Measurements from ENCODE around the gene PAPPA.

Gene PAPPA

GRCh38 chr9:116247791-116248374, 94.3 kb downstream of the PAPPA start:
- no peak overlapping the region for H3K27ac ChIP-seq
- TF ChIP-seq ZFX (IDR thresholded peaks at IDR 0.05), result no peak
- TF ChIP-seq, protein P1, sequence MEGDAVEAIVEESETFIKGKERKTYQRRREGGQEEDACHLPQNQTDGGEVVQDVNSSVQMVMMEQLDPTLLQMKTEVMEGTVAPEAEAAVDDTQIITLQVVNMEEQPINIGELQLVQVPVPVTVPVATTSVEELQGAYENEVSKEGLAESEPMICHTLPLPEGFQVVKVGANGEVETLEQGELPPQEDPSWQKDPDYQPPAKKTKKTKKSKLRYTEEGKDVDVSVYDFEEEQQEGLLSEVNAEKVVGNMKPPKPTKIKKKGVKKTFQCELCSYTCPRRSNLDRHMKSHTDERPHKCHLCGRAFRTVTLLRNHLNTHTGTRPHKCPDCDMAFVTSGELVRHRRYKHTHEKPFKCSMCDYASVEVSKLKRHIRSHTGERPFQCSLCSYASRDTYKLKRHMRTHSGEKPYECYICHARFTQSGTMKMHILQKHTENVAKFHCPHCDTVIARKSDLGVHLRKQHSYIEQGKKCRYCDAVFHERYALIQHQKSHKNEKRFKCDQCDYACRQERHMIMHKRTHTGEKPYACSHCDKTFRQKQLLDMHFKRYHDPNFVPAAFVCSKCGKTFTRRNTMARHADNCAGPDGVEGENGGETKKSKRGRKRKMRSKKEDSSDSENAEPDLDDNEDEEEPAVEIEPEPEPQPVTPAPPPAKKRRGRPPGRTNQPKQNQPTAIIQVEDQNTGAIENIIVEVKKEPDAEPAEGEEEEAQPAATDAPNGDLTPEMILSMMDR (conservative IDR thresholded peaks at IDR 0.05), result no peak

DNA sequence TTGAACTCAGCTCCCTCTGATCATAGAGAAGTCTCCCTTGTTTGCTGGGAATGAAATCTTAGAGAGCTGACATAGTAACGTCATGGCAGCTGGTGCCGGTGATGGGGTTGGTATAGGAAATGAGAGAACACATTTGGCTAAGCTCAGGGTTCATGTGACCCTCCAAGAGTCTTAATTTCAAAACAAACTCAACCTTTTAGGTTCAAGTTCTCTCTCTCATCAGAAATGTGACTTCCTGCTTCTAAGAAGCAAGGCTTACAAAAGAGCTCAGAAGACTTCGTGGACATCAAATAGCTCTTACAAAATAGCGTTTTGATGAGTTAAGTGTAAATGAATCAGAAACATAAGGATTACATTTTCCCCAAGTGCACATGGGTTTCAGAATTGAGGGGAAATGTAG, 97.3 kb downstream of the PAPPA start:
- no peak overlapping the region for H3K27ac ChIP-seq
- no peak for TF ChIP-seq ZFX (IDR thresholded peaks at IDR 0.05)
- TF ChIP-seq, protein P1 (conservative IDR thresholded peaks at IDR 0.05), result no peak

DNA sequence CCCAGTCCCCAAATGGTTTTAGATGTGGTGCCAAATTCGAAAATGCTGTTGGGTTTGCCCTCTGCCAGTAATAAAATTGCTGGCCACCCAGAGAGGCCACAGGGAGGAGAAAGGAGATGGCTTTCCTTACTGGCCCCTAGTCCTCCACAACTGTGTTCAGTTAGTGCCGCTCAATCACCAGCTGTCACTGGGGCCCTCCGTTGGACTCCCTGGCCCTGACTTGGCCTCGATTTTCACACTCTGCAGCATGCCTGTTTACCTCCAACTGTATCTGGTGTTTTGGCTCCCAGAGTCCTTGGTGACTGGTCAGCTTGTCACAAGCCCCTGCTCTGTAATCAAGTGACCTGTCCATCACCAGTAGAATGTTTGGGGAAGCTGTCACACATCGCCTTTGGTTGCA, 97.8 kb downstream of the PAPPA start:
- no peak for TF ChIP-seq ZFX (IDR thresholded peaks at IDR 0.05)
- TF ChIP-seq, protein P1 (conservative IDR thresholded peaks at IDR 0.05), result no peak
- H3K27ac ChIP-seq, result no peak overlapping the region

DNA sequence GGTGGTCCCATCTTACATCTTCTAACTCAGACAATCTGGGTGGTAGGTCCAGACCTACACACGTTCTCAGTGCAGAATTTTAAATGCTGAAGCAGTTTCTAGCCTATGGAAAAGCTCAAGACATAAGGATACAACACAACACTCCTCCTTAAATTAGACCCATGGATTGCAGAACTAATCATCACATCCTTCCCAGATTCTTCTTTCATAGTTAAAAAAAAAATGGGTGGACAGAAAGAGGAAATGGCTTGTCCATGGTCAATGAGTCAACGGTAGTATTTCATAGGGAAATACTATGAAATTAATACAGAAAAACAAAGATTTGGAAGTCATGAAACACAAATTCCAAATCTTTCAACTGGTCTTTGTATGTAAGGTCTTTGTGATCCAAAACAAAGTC, 106.9 kb downstream of the PAPPA start:
- H3K27ac ChIP-seq, result no peak overlapping the region
- TF ChIP-seq ZFX (IDR thresholded peaks at IDR 0.05), result no peak
- TF ChIP-seq, protein P1 (conservative IDR thresholded peaks at IDR 0.05), result no peak

DNA sequence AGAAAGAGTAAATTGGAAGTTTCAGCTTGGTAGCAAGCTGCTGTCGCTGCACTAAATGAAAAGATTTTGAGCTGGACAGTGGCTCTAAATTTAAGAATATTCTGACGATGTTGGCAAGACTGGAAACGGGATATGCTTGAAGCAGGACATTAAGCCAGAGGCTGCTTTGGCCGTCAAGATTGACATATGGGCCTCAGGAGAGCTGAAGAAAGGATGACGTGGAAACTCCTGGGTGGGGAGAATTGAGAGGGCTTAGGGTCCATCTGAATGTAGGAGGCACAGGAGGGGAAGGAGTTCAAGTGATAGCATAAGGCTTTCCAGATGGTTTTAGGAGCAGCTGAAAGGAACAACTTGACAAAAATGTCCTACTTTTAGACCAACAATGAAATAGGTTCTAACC, 108.9 kb downstream of the PAPPA start:
- H3K27ac ChIP-seq, result no peak overlapping the region
- TF ChIP-seq, protein P1 (conservative IDR thresholded peaks at IDR 0.05), result no peak
- no peak for TF ChIP-seq ZFX (IDR thresholded peaks at IDR 0.05)

- H3K27ac ChIP-seq, result no peak overlapping the region
- no peak for TF ChIP-seq ZFX (IDR thresholded peaks at IDR 0.05)
- TF ChIP-seq, protein P1 (conservative IDR thresholded peaks at IDR 0.05), result no peak
These were observed 110.8 kb downstream of the PAPPA start for GRCh38 chr9:116264361-116264760.

DNA sequence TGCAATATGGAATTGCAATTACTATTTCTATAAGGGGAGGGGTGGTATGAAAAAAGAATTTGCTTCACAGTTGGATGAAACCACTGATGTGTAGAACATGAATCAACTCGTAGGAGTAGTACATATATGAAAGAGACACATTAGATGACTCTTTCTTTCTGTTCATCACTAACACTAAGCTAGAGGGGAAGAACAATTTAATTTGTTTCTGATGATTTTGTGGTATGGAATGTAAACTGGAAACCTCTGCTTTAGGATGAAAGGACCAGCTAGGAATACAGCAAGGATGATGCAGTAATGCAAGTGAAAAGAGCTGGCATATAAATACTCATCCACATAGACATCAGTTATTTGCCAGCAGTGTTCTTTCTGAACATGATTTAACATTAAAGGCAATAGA, 113.4 kb downstream of the PAPPA start:
- TF ChIP-seq, protein P1 (conservative IDR thresholded peaks at IDR 0.05), result no peak
- TF ChIP-seq ZFX (IDR thresholded peaks at IDR 0.05), result no peak
- no peak overlapping the region for H3K27ac ChIP-seq
